GM12878 (cell line): ENCODE results near the gene PDGFD.

Experiments used
- EZH2 ChIP-seq: IDR thresholded peaks from 2 replicates; pipeline ENCODE4 v1.6.1; 2012; ENCODE audit warnings: low read depth, mild to moderate bottlenecking, control low read depth, inconsistent platforms, low read length, borderline replicate concordance; ENCODE audit not compliant: control insufficient read depth
- FOS ChIP-seq: IDR thresholded peaks from 3 replicates; pipeline ENCODE4 v1.6.1; 2011; ENCODE audit warnings: borderline replicate concordance; ENCODE audit not compliant: insufficient read length; ENCODE audit errors: extremely low read depth
- FOXM1 ChIP-seq: IDR thresholded peaks from 2 replicates; pipeline ENCODE4 v1.6.1; 2012; ENCODE audit warnings: low read depth, mild to moderate bottlenecking, inconsistent platforms, low read length, moderate library complexity
- HCFC1 ChIP-seq: fragments of 150-350 bp; IDR thresholded peaks from 2 replicates; pipeline ENCODE4 v1.6.1; 2014; ENCODE audit warnings: low read length
- JUND ChIP-seq: IDR thresholded peaks from 2 replicates; pipeline ENCODE4 v1.6.1; 2012; ENCODE audit warnings: low read depth, mild to moderate bottlenecking, low read length, improper control_type of control experiment, moderate library complexity
- MTA2 ChIP-seq: fragments of 450-650 bp; IDR thresholded peaks from 2 replicates; pipeline ENCODE4 v1.6.1; 2016; ENCODE audit warnings: low read depth, mild to moderate bottlenecking, moderate library complexity
- POLR2A ChIP-seq: IDR thresholded peaks from 2 replicates; pipeline ENCODE4 v1.6.1; 2011; ENCODE audit warnings: low read depth, mild to moderate bottlenecking, low read length
- SP1 ChIP-seq: IDR thresholded peaks from one replicate; pipeline ENCODE4 v1.6.1; 2011; ENCODE audit warnings: low read depth, low read length
- SUPT20H ChIP-seq: IDR thresholded peaks from 2 replicates; pipeline ENCODE4 v1.6.1; 2011; ENCODE audit warnings: low read depth, mild to moderate bottlenecking, low read length, moderate library complexity, borderline replicate concordance; ENCODE audit not compliant: control insufficient read depth
- YY1 ChIP-seq: IDR thresholded peaks from 2 replicates; pipeline ENCODE4 v1.6.1; 2011; ENCODE audit warnings: low read depth, mild to moderate bottlenecking, low read length
- TF ChIP-seq, protein P1 (sequence below), 3 experiments: IDR thresholded peaks in 2 of 3; conservative IDR thresholded peaks in 1 of 3; 2 replicates each; pipeline ENCODE4 v1.5.1; 2011; ENCODE audit warnings: low read depth in 3 of 3, low read length in 3 of 3, mild to moderate bottlenecking in 3 of 3, control low read depth in 2 of 3, moderate library complexity in 2 of 3, inconsistent platforms in 1 of 3, mixed read lengths in 1 of 3; ENCODE audit not compliant: control insufficient read depth in 2 of 3, insufficient read depth in 1 of 3; ENCODE audit errors: extremely low read depth in 1 of 3
- TF ChIP-seq, protein P2 (sequence below): fragments of 450-650 bp; formaldehyde crosslinking; IDR thresholded peaks from 2 replicates; pipeline ENCODE4 v1.4.0; 2022; ENCODE audit warnings: mild to moderate bottlenecking, moderate library complexity
- TF ChIP-seq, protein P3 (sequence below): IDR thresholded peaks from 2 replicates; pipeline ENCODE4 v1.6.1; 2012; ENCODE audit warnings: mild to moderate bottlenecking, low read depth, low read length

DNA sequence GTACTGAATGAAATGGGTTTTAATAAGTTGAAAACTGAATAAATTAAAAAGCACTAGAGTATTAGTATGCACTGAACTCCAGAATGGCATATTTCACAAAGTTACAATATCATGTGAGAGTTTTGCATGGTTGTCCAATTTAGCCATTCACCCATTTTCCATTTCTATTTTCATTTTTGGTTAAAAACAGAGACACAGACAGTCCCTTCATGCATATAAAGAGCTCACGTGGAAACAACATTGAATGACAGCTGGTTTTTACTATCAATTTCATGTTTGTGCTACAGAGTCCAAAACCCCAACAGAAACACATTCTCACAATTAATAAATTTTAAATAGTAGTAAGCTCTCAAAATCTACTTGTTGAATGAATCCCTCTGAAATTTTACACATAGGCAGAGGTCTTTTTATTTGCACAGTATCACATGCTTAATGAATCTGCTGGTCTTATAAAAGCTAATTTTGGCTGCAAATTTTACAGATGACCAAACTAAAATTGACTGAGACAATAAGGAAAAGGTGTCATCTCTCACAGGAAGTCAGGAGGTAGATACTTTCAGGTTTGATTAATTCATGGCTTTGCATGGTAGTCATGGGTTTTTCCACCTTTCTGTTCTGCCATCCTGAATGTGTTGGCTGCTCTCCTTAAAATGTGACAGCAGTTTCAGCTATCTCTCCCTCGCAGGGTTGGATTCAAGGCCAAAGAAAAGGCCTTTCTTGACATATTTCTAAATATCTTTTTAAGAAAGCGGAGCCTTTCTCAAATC, 148.1 kb downstream of the PDGFD start:
- TF ChIP-seq, protein P1, sequence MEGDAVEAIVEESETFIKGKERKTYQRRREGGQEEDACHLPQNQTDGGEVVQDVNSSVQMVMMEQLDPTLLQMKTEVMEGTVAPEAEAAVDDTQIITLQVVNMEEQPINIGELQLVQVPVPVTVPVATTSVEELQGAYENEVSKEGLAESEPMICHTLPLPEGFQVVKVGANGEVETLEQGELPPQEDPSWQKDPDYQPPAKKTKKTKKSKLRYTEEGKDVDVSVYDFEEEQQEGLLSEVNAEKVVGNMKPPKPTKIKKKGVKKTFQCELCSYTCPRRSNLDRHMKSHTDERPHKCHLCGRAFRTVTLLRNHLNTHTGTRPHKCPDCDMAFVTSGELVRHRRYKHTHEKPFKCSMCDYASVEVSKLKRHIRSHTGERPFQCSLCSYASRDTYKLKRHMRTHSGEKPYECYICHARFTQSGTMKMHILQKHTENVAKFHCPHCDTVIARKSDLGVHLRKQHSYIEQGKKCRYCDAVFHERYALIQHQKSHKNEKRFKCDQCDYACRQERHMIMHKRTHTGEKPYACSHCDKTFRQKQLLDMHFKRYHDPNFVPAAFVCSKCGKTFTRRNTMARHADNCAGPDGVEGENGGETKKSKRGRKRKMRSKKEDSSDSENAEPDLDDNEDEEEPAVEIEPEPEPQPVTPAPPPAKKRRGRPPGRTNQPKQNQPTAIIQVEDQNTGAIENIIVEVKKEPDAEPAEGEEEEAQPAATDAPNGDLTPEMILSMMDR (IDR thresholded peaks at IDR 0.05 in 2 of 3, conservative IDR thresholded peaks at IDR 0.05 in 1 of 3; ENCODE audit: control insufficient read depth in 2 of 3, extremely low read depth in 1 of 3, insufficient read depth in 1 of 3, low read depth in 3 of 3, low read length in 3 of 3) = no peak
- TF ChIP-seq YY1 = no peak
- TF ChIP-seq SP1 = no peak
- TF ChIP-seq FOXM1 = no peak
- TF ChIP-seq JUND = no peak
- TF ChIP-seq, protein P2, sequence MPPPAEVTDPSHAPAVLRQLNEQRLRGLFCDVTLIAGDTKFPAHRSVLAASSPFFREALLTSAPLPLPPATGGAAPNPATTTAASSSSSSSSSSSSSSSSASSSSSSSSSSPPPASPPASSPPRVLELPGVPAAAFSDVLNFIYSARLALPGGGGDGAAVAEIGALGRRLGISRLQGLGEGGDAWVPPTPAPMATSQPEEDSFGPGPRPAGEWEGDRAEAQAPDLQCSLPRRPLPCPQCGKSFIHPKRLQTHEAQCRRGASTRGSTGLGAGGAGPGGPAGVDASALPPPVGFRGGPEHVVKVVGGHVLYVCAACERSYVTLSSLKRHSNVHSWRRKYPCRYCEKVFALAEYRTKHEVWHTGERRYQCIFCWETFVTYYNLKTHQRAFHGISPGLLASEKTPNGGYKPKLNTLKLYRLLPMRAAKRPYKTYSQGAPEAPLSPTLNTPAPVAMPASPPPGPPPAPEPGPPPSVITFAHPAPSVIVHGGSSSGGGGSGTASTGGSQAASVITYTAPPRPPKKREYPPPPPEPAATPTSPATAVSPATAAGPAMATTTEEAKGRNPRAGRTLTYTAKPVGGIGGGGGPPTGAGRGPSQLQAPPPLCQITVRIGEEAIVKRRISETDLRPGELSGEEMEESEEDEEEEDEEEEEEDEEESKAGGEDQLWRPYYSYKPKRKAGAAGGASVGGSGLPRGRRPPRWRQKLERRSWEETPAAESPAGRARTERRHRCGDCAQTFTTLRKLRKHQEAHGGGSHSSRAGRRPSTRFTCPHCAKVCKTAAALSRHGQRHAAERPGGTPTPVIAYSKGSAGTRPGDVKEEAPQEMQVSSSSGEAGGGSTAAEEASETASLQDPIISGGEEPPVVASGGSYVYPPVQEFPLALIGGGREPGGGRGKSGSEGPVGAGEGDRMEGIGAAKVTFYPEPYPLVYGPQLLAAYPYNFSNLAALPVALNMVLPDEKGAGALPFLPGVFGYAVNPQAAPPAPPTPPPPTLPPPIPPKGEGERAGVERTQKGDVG = no peak
- no peak for TF ChIP-seq MTA2
- TF ChIP-seq, protein P3, sequence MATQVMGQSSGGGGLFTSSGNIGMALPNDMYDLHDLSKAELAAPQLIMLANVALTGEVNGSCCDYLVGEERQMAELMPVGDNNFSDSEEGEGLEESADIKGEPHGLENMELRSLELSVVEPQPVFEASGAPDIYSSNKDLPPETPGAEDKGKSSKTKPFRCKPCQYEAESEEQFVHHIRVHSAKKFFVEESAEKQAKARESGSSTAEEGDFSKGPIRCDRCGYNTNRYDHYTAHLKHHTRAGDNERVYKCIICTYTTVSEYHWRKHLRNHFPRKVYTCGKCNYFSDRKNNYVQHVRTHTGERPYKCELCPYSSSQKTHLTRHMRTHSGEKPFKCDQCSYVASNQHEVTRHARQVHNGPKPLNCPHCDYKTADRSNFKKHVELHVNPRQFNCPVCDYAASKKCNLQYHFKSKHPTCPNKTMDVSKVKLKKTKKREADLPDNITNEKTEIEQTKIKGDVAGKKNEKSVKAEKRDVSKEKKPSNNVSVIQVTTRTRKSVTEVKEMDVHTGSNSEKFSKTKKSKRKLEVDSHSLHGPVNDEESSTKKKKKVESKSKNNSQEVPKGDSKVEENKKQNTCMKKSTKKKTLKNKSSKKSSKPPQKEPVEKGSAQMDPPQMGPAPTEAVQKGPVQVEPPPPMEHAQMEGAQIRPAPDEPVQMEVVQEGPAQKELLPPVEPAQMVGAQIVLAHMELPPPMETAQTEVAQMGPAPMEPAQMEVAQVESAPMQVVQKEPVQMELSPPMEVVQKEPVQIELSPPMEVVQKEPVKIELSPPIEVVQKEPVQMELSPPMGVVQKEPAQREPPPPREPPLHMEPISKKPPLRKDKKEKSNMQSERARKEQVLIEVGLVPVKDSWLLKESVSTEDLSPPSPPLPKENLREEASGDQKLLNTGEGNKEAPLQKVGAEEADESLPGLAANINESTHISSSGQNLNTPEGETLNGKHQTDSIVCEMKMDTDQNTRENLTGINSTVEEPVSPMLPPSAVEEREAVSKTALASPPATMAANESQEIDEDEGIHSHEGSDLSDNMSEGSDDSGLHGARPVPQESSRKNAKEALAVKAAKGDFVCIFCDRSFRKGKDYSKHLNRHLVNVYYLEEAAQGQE = no peak
- no peak for TF ChIP-seq EZH2
- no peak for TF ChIP-seq POLR2A
- TF ChIP-seq FOS = no peak
- no peak for TF ChIP-seq SUPT20H
- TF ChIP-seq HCFC1 = no peak
